K562 (cell line): Measurements from ENCODE around the gene TRPM2. TPM values are rescaled to one million over a fixed set of nuclear protein-coding genes. Genes with fewer than 3 reads are reported as not detected.

Source experiments
- ATAC-seq: fragments of 200-7000 bp; cut with Tn5 transposase; 3 replicates; pipeline ENCODE4 v1.9.1; 2020; ENCODE audit warnings: moderate library complexity
- BruUV-seq: library from RNA; stranded (reverse); fragments of 400-500 nt; replicated peaks from 2 replicates; lab custom pipeline; 2021; lab: Mats Ljungman, UMichigan
- CTCF ChIA-PET: fragments of 300-600 bp; formaldehyde crosslinking; extraction: SDS; loops from one replicate; lab custom pipeline; 2021; ENCODE audit warnings: low intra/inter-chr PET ratio; lab: Yijun Ruan, JAX
- POLR2A ChIA-PET: fragments of 300-600, 350-650 bp; sonication (Branson Sonifier 250); formaldehyde crosslinking; extraction: SDS; loops from one replicate; lab custom pipeline; 2021; ENCODE audit warnings: antibody characterized with exemption, inconsistent platforms; lab: Yijun Ruan, JAX
- DNase-seq, 4 experiments: peaks; one replicate each; pipeline versions ENCODE4 v3.0.0 to v3.0.0-alpha.2; 2011 to 2018; ENCODE audit warnings: low spot score in 3 of 4, mixed read lengths in 3 of 4; ENCODE audit errors: extremely low read depth in 1 of 4
- FAIRE-seq: peaks from 2 replicates; lab custom pipeline; 2011; peaks lifted over from hg19 to GRCh38; lab: Jason Lieb, UNC
- H2AFZ ChIP-seq: 2 replicates; pipeline ENCODE4 v1.6.0; 2011; ENCODE audit warnings: low read depth, low read length, control low read depth, inconsistent platforms
- H3K27ac ChIP-seq: fragments of 200-600 bp; 3 replicates; pipeline ENCODE4 v1.8.0; 2011; ENCODE audit warnings: low read depth, mild to moderate bottlenecking, control low read depth, inconsistent platforms, low read length, moderate library complexity, mixed read lengths; ENCODE audit errors: extremely low read depth
- H3K27me3 ChIP-seq, 2 experiments: fragments of 300-600 bp in 1 of 2; 2 replicates in 1 of 2; 3 replicates in 1 of 2; pipeline versions ENCODE4 v1.6.0 to v1.8.0; 2011; ENCODE audit warnings: inconsistent platforms in 2 of 2, low read length in 2 of 2, mild to moderate bottlenecking in 1 of 2, mixed read lengths in 1 of 2, moderate library complexity in 1 of 2; ENCODE audit not compliant: control insufficient read depth in 2 of 2, insufficient read depth in 2 of 2
- H3K36me3 ChIP-seq: fragments of 300-600 bp; 3 replicates; pipeline ENCODE4 v1.8.0; 2011; ENCODE audit warnings: mild to moderate bottlenecking, low read length, inconsistent platforms; ENCODE audit not compliant: control insufficient read depth, insufficient read depth
- H3K4me1 ChIP-seq, 2 experiments: fragments of 200-600 bp in 1 of 2; replicated peaks in 1 of 2; 2 replicates in 1 of 2; 3 replicates in 1 of 2; pipeline versions ENCODE4 v1.5.1 to v1.8.0; 2011; ENCODE audit warnings: inconsistent platforms in 2 of 2, low read length in 2 of 2, mild to moderate bottlenecking in 1 of 2, mixed read lengths in 1 of 2, moderate library complexity in 1 of 2; ENCODE audit not compliant: control insufficient read depth in 2 of 2, insufficient read depth in 2 of 2
- H3K4me2 ChIP-seq: 2 replicates; pipeline ENCODE4 v1.6.1; 2011; ENCODE audit warnings: low read length, control low read depth, inconsistent platforms, mixed read lengths; ENCODE audit not compliant: insufficient read depth
- H3K4me3 ChIP-seq: fragments of 200-600 bp; sonication (generic), shearing (Covaris generic); 2 replicates; pipeline ENCODE4 v1.5.1; 2016; ENCODE audit warnings: control low read depth, inconsistent platforms
- H3K79me2 ChIP-seq: fragments of 200-600 bp; 3 replicates; pipeline ENCODE4 v1.8.0; 2011; ENCODE audit warnings: low read length, inconsistent platforms; ENCODE audit not compliant: control insufficient read depth, insufficient read depth
- H3K9ac ChIP-seq, 2 experiments: 2 replicates each; pipeline versions ENCODE4 v1.6.0 to v1.6.1; 2011; ENCODE audit warnings: low read depth in 2 of 2, low read length in 2 of 2, control low read depth in 1 of 2, inconsistent platforms in 1 of 2, mild to moderate bottlenecking in 1 of 2, mixed read lengths in 1 of 2; ENCODE audit not compliant: insufficient read depth in 1 of 2
- H3K9me1 ChIP-seq: one replicate; pipeline ENCODE4 v1.6.0; 2011; ENCODE audit warnings: inconsistent platforms, mild to moderate bottlenecking, low read length, moderate library complexity; ENCODE audit not compliant: control insufficient read depth, insufficient read depth
- H3K9me3 ChIP-seq: replicated peaks from 2 replicates; pipeline ENCODE4 v1.5.1; 2011; ENCODE audit warnings: low read depth, low read length, inconsistent platforms; ENCODE audit not compliant: control insufficient read depth, insufficient read depth
- H4K20me1 ChIP-seq: replicated peaks from 2 replicates; pipeline ENCODE4 v1.6.1; 2011; ENCODE audit warnings: low read length, inconsistent platforms, mixed read lengths; ENCODE audit not compliant: control insufficient read depth, insufficient read depth
- CBFA2T2 ChIP-seq: fragments of 450-650 bp; conservative IDR thresholded peaks from 2 replicates; pipeline ENCODE4 v1.6.1; 2017; ENCODE audit warnings: mild to moderate bottlenecking
- FOXO4 ChIP-seq: fragments of 450-650 bp; formaldehyde crosslinking; IDR thresholded peaks from 2 replicates; pipeline ENCODE4 v1.4.0; 2020; ENCODE audit warnings: mild to moderate bottlenecking, moderate library complexity
- ID3 ChIP-seq, 2 experiments: fragments of 250-450 bp in 1 of 2; fragments of 450-650 bp in 1 of 2; sonication (Bioruptor Pico) in 1 of 2; IDR thresholded peaks; 2 replicates each; pipeline versions ENCODE4 v1.6.1 to v1.8.0; 2016 to 2021; ENCODE audit warnings: mild to moderate bottlenecking in 2 of 2, moderate library complexity in 2 of 2, missing compliant biosample characterization in 1 of 2, missing genetic modification characterization in 1 of 2
- KDM5B ChIP-seq: fragments of 200-600 bp; sonication (generic); IDR thresholded peaks from 2 replicates; pipeline ENCODE4 v1.6.1; 2012; ENCODE audit warnings: low read depth, mild to moderate bottlenecking, moderate library complexity, low read length, control low read depth, inconsistent platforms; ENCODE audit not compliant: insufficient replicate concordance
- KLF6 ChIP-seq: fragments of 250-450 bp; sonication (Bioruptor Pico); IDR thresholded peaks from 2 replicates; pipeline ENCODE4 v1.4.0; 2020; ENCODE audit warnings: mild to moderate bottlenecking, moderate library complexity, borderline replicate concordance
- MTA1 ChIP-seq: fragments of 450-650 bp; IDR thresholded peaks from 2 replicates; pipeline ENCODE4 v1.6.1; 2017; ENCODE audit warnings: borderline replicate concordance
- MYBL2 ChIP-seq, 2 experiments: fragments of 450-650 bp in 1 of 2; sonication (generic) in 1 of 2; formaldehyde crosslinking in 1 of 2; IDR thresholded peaks; 2 replicates each; pipeline versions ENCODE4 v1.6.1 to v1.8.1; 2017 to 2022; ENCODE audit warnings: borderline replicate concordance in 1 of 2, inconsistent platforms in 1 of 2, low read depth in 1 of 2, mild to moderate bottlenecking in 1 of 2, missing genetic modification reagents in 1 of 2, moderate library complexity in 1 of 2
- NCOA4 ChIP-seq: fragments of 450-650 bp; IDR thresholded peaks from 2 replicates; pipeline ENCODE4 v1.6.1; 2018; ENCODE audit warnings: mild to moderate bottlenecking; ENCODE audit not compliant: partially characterized antibody
- NFATC3 ChIP-seq: fragments of 450-650 bp; IDR thresholded peaks from 2 replicates; pipeline ENCODE4 v1.6.1; 2017; ENCODE audit warnings: mild to moderate bottlenecking
- RBM22 ChIP-seq: fragments of 200-400 bp; formaldehyde crosslinking; IDR thresholded peaks from 2 replicates; pipeline ENCODE4 v1.6.1; 2018; ENCODE audit warnings: low read length, low read depth; ENCODE audit not compliant: poor library complexity, severe bottlenecking
- SMARCE1 ChIP-seq: fragments of 450-650 bp; IDR thresholded peaks from 2 replicates; pipeline ENCODE4 v1.7.1; 2016; ENCODE audit warnings: mild to moderate bottlenecking
- SP2 ChIP-seq: IDR thresholded peaks from 2 replicates; pipeline ENCODE4 v1.6.1; 2011; ENCODE audit warnings: mild to moderate bottlenecking, low read depth, low read length, moderate library complexity; ENCODE audit not compliant: poor library complexity, severe bottlenecking; ENCODE audit errors: extremely low read depth
- TBL1XR1 ChIP-seq, 2 experiments: IDR thresholded peaks; 2 replicates each; pipeline ENCODE4 v1.6.1; 2012; ENCODE audit warnings: improper control_type of control experiment in 2 of 2, low read length in 2 of 2, mild to moderate bottlenecking in 1 of 2
- ZFP1 ChIP-seq: fragments of 450-650 bp; formaldehyde crosslinking; IDR thresholded peaks from 2 replicates; pipeline ENCODE4 v1.4.0; 2020; ENCODE audit warnings: mild to moderate bottlenecking, mixed read lengths
- ZKSCAN3 ChIP-seq: fragments of 250-450 bp; sonication (Bioruptor Pico); IDR thresholded peaks from 2 replicates; pipeline ENCODE4 v1.4.0; 2020
- ZNF592 ChIP-seq: fragments of 450-650 bp; IDR thresholded peaks from 2 replicates; pipeline ENCODE4 v1.6.1; 2017; ENCODE audit warnings: antibody characterized with exemption, mild to moderate bottlenecking
- ZNF766 ChIP-seq: fragments of 200-800 bp; sonication (Bioruptor generic); conservative IDR thresholded peaks from 2 replicates; pipeline ENCODE4 v1.6.1; 2016; ENCODE audit warnings: missing genetic modification characterization, missing compliant biosample characterization
- WGBS: fragments of 100-300 bp; shearing (Covaris generic); methylation state at CpG from one replicate; pipeline ENCODE4 v1.1.6; 2016; ENCODE audit warnings: low coverage, mixed read lengths; ENCODE audit not compliant: insufficient coverage; ENCODE audit errors: missing lambda C conversion rate; 5-methylcytosine and 5-hydroxymethylcytosine counted together
- in situ Hi-C: fragments of 300-500 bp; cut with MboI; formaldehyde crosslinking; loops from 4 replicates; pipeline ENCODE4 v1.15.0; 2018; ENCODE audit warnings: inconsistent platforms, mixed read lengths
- intact Hi-C: fragments of 100-400 bp; cut with micrococcal nuclease; formaldehyde crosslinking; loops from 2 replicates; pipeline ENCODE4 v1.14.2; 2022
- polyA plus RNA-seq, 8 experiments: library from polyadenylated mRNA; depleted of rRNA in 4 of 8; stranded (reverse) in 5 of 8; unstranded in 3 of 8; fragments of >200 nt; fragmentation: Nextera tagmentation in 2 of 8; fragmentation: Illumina TruSeq in 1 of 8; extraction: Ambion mirVana in 2 of 8; extraction: Trizol in 1 of 8; gene quantifications; 2 replicates each; pipeline versions ENCODE4 v1.2.1 to v1.2.3, GENCODE V29; 2011 to 2014; ENCODE audit warnings: inconsistent platforms in 1 of 8, missing spikeins in 1 of 8
- total RNA-seq, 7 experiments: library from RNA; depleted of rRNA in 6 of 7; stranded (reverse); fragments of >200 nt in 6 of 7; fragmentation: Illumina TruSeq in 2 of 7; extraction: Trizol in 2 of 7; gene quantifications; 2 replicates each; pipeline versions ENCODE4 v1.2.1 to v1.2.3, GENCODE V29; 2011 to 2021; ENCODE audit warnings: low replicate concordance in 1 of 7

TRPM2 gene
- total and polyA plus RNA-seq, 9 of the 15 experiments (the other 6 are each of a cell fraction or from before 2014, with no cell fraction given), result 0.33 to 2.1 (median 0.98) TPM; not detected in 2

GRCh38 chr21:44349416-44349846 lies 4.0 kb upstream of the TRPM2 start:
- no peaks in the 10 kb centered on the region for H3K79me2 ChIP-seq
- no peaks in the 10 kb centered on the region for H3K9me3 ChIP-seq
- H2AFZ ChIP-seq, result no peak overlapping the region
- ATAC-seq (no peak), FAIRE-seq (no peak), DNase-seq (no peak)
- H3K4me2 ChIP-seq, result no peak overlapping the region
- no peak overlapping the region for H3K4me3 ChIP-seq
- CTCF ChIA-PET, result no interaction called here
- POLR2A ChIA-PET, result no interaction called here
- 8% methylated on average over 8 of the region's 12 CpGs for WGBS
- in situ Hi-C loops (no loop called here), intact Hi-C loops (no loop called here)
- no peaks in the 10 kb centered on the region for H3K36me3 ChIP-seq
- H3K27me3 ChIP-seq, result peaks cover 65 to 84% of the 10 kb centered on the region in 2 experiments
- no peaks in the 10 kb centered on the region; the same call in none of the 2 replicates for H4K20me1 ChIP-seq
- no peak overlapping the region for H3K27ac ChIP-seq
- peaks cover 0 to 23% of the 10 kb centered on the region in 2 experiments; a peak in 2 of 5 replicates for H3K4me1 ChIP-seq
- no TSS peak for BruUV-seq
- no peaks in the 10 kb centered on the region for H3K9me1 ChIP-seq
- H3K9ac ChIP-seq, result no peak overlapping the region
- TF ChIP-seq SP2 (no peak), ZNF766 (CRISPR knock-in tag) (no peak), ID3 (CRISPR knock-in tag; IDR thresholded peaks at IDR 0.05) (no peak), ID3 (tag; IDR thresholded peaks at IDR 0.05) (no peak), ZNF592 (no peak), ZFP1 (CRISPR knock-in tag) (no peak), ZKSCAN3 (no peak), SMARCE1 (no peak), FOXO4 (CRISPR knock-in tag) (no peak), MTA1 (no peak), MYBL2 (IDR thresholded peaks at IDR 0.05; ENCODE audit: low read depth) (no peak), MYBL2 (CRISPR knock-in tag; IDR thresholded peaks at IDR 0.05; ENCODE audit: borderline replicate concordance) (no peak), TBL1XR1 (IDR thresholded peaks at IDR 0.05; ENCODE audit: low read length in 2 of 2) (no peak), NCOA4 (no peak), RBM22 (no peak), NFATC3 (no peak), CBFA2T2 (no peak), KDM5B (no peak), KLF6 (CRISPR knock-in tag) (no peak)
